Mesenteric fat pad (tissue), 1 donor: ENCODE data around the gene PCDHGA7. TPM values are rescaled to one million over a fixed set of nuclear protein-coding genes. Genes with fewer than 3 reads are reported as not detected.
"Not testable (repeated sequence)": the region's sequence is repeated elsewhere in the genome, so short reads cannot be mapped to it uniquely, and the experiment has no call there.

Experiments used
- DNase-seq: peaks from one replicate; pipeline ENCODE4 v3.0.0-alpha.2; 2020; ENCODE audit warnings: low spot score
- total RNA-seq: library from RNA; stranded (reverse); fragmentation: NEBNext Ultra II Directional; extraction: Animal tissue kit (Norgen Biotek cat#: 25700); gene quantifications from one replicate; pipeline ENCODE4 v1.2.1, GENCODE V29; 2021
- donor health status: DM: yes; HTN: yes; CAD: no.

The PCDHGA7 gene
- total RNA-seq, 1 donor from 2014 or later, result 1.9 TPM

DNA sequence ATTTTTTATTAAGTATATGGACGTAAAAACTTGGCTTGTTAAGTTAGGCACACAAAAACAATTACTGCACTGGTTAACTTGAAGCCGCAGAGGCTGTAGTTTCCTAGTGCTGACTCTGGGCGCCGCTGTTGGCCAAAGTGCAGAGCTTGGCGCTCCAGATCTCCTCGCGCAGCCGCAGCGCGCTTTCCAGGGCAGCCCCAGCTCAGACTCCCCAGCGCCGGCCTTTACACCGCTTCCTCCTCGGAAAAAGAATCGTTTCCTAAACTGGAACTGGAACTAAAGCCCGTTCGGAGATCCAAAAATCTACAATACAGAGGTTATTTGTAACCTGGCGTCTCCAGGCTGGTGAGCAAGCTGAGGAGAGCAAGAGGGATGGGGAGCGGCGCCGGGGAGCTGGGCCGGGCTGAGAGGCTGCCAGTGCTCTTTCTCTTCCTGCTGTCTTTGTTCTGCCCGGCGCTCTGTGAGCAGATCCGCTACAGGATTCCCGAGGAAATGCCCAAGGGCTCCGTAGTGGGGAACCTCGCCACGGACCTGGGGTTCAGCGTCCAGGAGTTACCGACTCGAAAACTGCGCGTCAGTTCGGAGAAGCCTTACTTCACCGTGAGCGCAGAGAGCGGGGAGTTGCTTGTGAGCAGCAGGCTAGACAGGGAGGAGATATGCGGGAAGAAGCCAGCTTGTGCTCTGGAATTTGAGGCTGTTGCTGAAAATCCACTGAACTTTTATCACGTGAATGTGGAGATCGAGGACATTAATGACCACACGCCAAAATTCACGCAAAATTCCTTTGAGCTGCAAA lies 15.4 kb downstream of the PCDHGA7 start, which contains the start of gene PCDHGB5:
PCDHGB5 (plus strand) TSS at position 192 of the 796 bp plus-strand sequence; CDS start at position 373, 181 bp downstream.
- not testable (repeated sequence) for DNase-seq

DNA sequence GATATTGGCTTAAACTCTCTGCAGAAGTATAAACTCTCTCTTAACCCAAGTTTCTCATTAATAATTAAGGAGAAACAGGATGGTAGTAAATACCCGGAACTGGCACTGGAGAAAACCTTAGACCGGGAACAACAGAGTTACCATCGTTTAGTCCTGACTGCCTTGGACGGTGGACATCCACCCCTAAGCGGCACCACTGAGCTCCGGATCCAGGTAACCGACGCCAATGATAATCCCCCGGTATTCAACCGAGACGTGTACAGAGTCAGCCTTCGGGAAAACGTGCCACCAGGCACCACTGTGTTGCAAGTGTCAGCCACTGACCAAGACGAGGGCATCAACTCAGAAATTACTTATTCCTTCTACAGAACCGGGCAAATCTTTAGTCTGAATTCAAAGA lies 16.1 kb downstream of the PCDHGA7 start:
- no peak for DNase-seq

DNA sequence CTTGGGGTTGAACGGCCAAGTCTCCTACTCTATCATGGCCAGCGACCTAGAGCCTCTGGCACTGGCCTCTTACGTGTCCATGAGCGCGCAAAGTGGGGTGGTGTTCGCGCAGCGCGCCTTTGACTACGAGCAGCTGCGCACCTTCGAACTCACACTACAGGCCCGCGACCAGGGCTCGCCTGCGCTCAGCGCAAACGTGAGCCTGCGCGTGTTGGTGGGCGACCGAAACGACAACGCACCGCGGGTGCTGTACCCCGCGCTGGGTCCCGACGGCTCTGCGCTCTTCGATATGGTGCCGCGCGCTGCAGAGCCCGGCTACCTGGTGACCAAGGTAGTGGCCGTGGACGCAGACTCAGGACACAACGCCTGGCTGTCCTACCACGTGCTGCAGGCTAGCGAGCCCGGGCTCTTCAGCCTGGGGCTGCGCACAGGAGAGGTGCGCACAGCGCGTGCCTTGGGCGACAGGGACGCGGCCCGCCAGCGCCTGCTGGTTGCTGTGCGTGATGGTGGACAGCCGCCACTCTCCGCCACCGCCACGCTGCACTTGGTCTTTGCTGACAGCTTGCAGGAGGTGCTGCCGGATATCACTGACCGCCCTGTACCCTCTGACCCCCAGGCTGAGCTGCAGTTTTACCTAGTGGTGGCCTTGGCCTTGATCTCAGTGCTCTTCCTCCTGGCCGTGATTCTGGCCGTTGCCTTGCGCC lies 17.2 kb downstream of the PCDHGA7 start:
- DNase-seq, result no peak

DNA sequence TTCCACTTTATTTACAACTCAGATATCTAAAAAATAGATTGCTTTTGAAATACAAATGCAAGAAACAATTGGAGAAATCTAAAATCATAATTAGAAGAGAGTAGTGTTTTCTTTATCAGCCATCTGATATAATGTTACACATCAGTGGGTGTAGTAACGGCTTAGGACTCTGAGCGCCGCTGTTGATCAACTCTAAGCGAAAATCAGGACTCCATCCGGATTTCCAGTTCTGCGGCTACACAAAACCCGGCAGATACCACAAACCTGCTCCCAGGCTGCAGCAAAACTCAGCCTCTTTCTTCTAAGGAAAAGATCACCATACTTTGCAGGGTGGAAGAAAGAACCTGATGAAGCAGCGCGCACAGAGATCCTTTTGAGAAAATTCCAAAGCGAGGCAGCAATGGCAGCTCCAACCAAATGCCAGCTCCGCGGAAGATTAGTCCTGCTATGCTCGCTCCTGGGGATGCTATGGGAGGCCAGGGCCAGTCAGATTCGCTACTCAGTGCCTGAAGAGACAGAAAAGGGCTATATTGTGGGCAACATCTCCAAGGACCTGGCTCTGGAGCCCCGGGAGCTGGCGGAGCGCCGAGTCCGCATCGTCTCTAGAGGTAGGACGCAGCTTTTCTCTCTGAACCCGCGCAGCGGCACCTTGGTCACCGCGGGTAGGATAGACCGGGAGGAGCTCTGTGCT lies 20.2 kb downstream of the PCDHGA7 start, which contains the start of gene PCDHGA9:
PCDHGA9 (plus strand) TSS at position 226 of the 691 bp plus-strand sequence; CDS start at position 401, 175 bp downstream.
- DNase-seq, result no peak

DNA sequence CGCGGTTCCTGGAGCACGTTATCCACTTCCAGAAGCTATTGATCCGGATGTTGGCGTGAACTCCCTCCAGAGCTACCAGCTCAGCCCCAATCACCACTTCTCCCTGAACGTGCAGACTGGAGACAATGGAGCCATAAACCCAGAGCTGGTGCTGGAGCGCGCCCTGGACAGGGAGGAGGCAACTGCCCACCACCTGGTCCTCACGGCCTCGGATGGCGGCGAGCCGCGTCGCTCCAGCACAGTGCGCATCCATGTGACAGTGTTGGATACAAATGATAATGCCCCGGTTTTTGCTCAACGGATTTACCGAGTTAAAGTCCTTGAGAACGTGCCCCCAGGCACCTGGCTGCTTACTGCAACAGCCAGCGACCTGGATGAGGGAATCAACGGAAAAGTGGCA lies 20.8 kb downstream of the PCDHGA7 start:
- DNase-seq, result no peak

DNA sequence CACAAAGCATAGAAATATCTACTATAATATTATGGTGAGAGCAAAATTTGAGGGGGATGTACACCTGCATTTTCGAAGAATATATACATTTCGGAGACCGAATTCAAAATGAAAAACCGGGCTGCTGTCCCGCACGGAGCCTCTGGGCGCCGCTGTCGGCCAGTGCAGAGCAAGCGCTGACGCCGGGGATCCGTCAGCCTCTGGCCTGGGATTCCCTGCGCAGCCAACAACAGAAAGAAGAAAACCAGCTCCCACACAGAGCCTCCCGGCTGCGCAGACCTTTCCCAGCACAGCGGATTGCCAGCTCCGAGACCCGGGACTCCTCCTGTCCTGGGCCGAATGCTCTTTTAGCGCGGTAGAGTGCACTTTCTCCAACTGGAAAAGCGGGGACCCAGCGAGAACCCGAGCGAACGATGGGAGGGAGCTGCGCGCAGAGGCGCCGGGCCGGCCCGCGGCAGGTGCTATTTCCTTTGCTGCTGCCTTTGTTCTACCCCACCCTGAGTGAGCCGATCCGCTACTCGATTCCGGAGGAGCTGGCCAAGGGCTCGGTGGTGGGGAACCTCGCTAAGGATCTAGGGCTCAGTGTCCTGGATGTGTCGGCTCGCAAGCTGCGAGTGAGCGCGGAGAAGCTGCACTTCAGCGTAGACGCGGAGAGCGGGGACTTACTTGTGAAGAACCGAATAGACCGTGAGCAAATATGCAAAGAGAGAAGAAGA lies 25.4 kb downstream of the PCDHGA7 start, which contains the start of gene PCDHGB6:
PCDHGB6 (plus strand) TSS at position 232 of the 716 bp plus-strand sequence; CDS start at position 414, 182 bp downstream.
- DNase-seq, result peak; percentile 79

DNA sequence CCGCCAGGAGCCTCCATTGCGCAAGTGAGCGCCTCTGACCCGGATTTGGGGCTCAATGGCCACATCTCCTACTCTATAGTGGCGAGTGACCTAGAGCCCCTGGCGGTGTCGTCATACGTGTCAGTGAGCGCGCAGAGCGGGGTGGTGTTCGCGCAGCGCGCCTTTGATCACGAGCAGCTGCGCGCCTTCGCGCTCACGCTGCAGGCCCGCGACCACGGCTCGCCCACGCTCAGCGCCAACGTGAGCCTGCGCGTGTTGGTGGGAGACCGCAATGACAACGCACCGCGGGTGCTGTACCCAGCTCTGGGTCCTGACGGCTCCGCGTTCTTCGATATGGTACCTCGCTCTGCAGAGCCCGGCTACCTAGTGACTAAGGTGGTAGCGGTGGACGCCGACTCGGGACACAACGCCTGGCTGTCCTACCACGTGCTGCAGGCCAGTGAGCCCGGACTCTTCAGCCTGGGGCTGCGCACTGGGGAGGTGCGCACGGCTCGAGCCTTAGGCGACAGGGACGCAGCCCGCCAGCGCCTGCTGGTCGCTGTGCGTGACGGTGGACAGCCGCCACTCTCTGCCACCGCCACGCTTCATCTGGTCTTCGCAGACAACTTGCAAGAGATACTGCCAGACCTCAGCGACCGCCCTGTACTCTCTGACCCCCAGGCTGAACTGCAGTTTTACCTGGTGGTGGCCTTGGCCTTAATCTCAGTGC lies 27.2 kb downstream of the PCDHGA7 start:
- DNase-seq, result peak; percentile 72

DNA sequence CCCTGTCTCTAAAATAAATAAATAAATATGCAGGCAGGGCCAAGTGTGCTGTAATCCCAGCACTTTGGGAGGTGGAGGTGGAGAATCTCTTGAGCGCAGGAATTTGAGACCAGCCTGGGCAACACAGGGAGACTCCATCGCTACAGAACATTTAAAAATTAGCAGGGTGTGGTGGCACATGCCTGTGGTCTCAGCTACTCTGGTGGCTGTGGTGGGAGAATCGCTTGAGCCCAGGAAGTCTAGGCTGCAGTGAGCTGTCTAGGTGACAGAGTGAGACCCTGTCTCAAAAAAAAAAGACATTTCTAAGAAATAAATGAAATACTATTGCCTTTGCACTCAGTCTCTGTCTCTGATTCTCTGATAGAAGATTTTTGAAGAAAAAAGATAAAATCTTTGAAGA lies 29.0 kb downstream of the PCDHGA7 start:
- DNase-seq, result no peak

DNA sequence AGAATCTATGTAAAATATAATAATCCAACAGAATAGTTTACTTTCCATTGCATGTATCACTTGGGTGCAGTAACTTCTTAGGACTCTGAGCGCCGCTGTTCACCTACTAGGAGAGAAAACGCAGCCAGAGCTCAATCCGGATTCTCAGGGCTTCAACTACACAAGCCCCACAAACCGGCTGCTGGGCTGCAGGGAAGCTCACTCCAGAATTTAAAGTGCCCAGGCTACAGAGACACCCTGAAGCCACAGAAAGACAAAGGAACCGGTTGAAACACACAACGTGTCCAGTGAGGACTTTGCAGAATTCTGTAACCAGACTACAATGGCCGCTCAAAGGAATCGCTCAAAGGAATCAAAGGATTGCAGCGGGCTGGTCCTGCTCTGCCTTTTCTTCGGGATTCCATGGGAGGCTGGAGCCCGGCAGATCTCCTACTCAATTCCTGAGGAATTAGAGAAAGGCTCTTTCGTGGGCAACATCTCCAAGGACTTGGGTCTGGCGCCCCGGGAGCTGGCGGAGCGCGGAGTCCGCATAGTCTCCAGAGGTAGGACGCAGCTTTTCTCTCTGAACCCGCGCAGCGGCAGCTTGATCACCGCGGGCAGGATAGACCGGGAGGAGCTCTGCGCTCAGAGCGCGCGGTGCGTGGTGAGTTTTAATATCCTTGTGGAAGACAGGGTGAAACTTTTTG lies 30.5 kb downstream of the PCDHGA7 start, which contains the start of gene PCDHGA10:
PCDHGA10 (plus strand) TSS at position 134 of the 686 bp plus-strand sequence; CDS start at position 323, 189 bp downstream.
- DNase-seq, result no peak

DNA sequence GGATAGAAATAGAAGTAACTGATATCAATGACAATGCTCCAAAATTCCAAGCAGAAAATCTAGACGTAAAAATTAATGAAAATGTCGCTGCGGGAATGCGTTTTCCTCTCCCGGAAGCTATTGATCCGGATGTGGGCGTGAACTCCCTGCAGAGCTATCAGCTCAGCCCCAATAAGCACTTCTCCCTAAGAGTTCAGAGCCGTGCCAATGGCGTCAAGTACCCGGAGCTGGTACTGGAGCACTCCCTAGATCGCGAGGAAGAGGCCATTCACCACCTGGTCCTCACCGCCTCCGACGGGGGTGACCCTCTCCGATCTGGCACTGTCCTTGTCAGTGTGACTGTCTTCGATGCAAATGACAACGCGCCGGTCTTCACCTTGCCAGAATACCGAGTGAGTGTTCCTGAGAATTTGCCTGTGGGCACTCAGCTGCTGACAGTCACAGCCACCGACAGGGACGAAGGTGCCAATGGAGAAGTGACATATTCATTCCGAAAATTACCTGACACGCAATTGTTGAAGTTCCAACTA lies 31.1 kb downstream of the PCDHGA7 start:
- peak; percentile 87 for DNase-seq

DNA sequence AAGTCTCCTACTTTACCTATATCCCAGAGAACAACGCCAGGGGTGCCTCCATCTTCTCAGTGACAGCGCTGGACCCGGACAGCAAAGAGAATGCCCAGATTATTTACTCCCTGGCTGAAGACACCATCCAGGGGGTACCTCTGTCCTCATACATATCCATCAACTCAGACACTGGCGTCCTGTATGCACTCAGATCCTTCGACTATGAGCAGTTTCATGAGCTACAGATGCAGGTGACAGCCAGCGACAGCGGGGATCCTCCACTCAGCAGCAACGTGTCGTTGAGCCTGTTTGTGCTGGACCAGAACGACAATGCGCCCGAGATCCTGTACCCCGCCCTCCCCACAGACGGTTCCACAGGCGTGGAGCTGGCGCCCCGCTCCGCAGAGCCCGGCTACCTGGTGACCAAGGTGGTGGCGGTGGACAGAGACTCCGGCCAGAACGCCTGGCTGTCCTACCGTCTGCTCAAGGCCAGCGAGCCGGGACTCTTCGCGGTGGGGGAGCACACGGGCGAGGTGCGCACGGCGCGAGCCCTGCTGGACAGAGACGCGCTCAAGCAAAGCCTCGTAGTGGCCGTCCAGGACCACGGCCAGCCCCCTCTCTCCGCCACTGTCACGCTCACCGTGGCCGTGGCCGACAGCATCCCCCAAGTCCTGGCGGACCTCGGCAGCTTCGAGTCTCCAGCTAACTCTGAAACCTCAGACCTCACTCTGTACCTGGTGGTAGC lies 32.2 kb downstream of the PCDHGA7 start:
- DNase-seq, result peak; percentile 60

DNA sequence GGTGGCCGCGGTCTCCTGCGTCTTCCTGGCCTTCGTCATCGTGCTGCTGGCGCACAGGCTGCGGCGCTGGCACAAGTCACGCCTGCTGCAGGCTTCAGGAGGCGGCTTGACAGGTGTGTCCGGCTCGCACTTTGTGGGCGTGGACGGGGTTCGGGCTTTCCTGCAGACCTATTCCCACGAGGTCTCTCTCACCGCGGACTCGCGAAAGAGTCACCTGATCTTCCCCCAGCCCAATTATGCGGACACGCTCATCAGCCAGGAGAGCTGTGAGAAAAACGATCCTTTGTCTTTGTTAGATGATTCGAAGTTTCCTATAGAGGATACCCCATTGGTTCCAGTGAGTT lies 32.7 kb downstream of the PCDHGA7 start:
- not testable (repeated sequence) for DNase-seq

DNA sequence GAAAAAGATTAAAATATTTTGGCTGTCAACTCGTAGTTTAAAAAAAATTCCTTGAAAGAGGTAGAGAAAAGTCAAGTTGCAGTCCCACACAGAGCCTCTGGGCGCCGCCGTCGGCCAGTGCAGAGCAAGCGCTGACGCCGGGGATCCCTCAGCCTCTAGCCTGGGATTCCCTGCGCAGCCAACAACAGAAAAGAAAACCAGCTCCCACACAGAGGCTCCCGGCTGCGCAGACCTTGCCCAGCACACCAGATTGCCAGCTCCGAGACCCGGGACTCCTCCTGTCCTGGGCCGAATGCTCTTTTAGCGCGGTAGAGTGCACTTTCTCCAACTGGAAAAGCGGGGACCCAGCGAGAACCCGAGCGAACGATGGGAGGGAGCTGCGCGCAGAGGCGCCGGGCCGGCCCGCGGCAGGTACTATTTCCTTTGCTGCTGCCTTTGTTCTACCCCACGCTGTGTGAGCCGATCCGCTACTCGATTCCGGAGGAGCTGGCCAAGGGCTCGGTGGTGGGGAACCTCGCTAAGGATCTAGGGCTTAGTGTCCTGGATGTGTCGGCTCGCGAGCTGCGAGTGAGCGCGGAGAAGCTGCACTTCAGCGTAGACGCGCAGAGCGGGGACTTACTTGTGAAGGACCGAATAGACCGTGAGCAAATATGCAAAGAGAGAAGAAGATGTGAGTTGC lies 35.1 kb downstream of the PCDHGA7 start, which contains the start of gene PCDHGB7:
PCDHGB7 (plus strand) TSS at position 184 of the 679 bp plus-strand sequence; CDS start at position 367, 183 bp downstream.
- peak; percentile 87 for DNase-seq

DNA sequence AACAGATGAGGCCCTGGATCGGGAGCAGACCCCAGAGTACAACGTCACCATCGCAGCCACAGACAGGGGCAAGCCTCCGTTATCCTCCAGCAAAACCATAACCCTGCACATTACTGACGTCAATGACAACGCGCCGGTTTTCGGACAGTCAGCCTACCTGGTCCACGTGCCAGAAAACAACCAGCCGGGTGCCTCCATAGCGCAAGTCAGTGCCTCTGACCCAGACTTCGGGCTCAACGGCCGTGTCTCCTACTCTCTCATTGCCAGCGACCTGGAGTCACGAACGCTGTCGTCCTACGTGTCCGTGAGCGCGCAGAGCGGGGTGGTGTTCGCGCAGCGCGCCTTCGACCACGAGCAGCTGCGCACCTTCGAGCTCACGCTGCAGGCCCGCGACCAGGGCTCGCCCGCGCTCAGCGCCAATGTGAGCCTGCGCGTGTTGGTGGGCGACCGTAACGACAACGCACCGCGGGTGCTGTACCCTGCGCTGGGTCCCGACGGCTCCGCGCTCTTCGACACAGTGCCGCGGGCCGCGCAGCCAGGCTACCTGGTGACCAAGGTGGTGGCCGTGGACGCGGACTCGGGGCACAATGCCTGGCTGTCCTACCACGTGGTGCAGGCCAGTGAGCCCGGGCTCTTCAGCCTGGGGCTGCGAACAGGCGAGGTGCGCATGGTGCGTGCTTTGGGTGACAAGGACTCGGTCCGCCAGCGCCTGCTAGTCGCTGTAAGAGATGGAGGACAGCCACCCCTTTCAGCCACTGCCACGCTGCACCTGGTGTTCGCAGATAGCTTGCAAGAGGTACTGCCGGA lies 36.7 kb downstream of the PCDHGA7 start:
- no peak for DNase-seq

DNA sequence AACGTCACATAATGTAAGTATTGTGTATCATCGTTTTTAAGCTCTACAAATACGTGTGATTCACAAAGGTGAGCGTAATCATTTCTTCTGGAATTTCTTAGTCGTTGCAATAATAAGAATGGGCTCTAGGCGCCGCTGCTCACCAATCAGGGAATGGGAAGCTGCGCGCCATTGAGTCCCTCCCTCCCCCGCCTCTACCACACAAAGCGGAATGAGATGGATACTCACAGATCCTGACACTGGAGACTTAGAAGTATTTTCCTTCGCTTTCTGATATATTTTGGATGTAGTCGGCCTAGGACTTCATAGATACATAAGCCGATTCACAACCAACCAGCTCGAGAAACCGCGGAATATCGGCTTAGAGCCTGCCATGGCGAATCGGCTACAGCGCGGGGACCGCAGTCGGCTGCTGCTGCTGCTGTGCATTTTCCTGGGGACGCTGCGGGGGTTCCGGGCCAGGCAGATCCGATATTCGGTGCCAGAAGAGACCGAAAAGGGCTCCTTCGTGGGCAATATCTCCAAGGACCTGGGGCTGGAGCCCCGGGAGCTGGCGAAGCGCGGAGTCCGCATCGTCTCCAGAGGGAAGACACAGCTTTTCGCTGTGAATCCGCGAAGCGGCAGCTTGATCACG lies 38.4 kb downstream of the PCDHGA7 start, which contains the start of gene PCDHGA11:
PCDHGA11 (plus strand) TSS at position 197 of the 634 bp plus-strand sequence; CDS start at position 374, 177 bp downstream.
- DNase-seq, result no peak

DNA sequence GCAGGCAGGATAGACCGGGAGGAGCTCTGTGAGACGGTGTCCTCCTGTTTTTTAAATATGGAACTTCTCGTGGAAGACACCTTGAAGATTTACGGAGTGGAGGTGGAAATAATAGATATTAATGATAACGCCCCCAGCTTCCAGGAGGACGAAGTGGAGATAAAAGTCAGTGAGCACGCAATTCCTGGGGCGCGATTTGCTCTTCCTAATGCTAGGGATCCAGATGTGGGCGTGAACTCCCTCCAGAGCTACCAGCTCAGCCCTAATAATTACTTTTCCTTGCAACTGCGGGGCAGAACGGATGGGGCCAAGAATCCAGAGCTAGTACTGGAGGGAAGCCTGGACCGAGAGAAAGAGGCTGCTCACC lies 38.9 kb downstream of the PCDHGA7 start:
- no peak for DNase-seq
